WTC11 (cell line): ENCODE data around the gene KCTD3. TPM values are rescaled to one million over a fixed set of nuclear protein-coding genes. Genes with fewer than 3 reads are reported as not detected.

Source experiments
- ATAC-seq: fragments of 200-7000 bp; cut with Tn5 transposase; 2 replicates; pipeline ENCODE4 v1.10.0; 2021; ENCODE audit warnings: mild to moderate bottlenecking, moderate library complexity
- CTCF ChIA-PET: fragments of 300-600 bp; sonication (Branson Sonifier 250); formaldehyde crosslinking; loops from one replicate; lab custom pipeline; 2021; ENCODE audit warnings: antibody characterized with exemption; lab: Charles Lee
- POLR2A ChIA-PET: fragments of 350-600 bp; sonication (Branson Sonifier 250); formaldehyde crosslinking; loops from one replicate; lab custom pipeline; 2021; ENCODE audit warnings: antibody characterized with exemption; lab: Charles Lee
- DNase-seq: peaks from one replicate; pipeline ENCODE4 v3.0.0; 2021; ENCODE audit warnings: low spot score
- H3K27ac Mint-ChIP-seq: 2 replicates; pipeline ENCODE4 v1.8.0; 2021; ENCODE audit warnings: mixed read lengths
- H3K27me3 Mint-ChIP-seq: 2 replicates; pipeline ENCODE4 v1.8.0; 2021; ENCODE audit warnings: low read depth, mild to moderate bottlenecking, moderate library complexity, mixed read lengths
- H3K36me3 Mint-ChIP-seq: 2 replicates; pipeline ENCODE4 v1.8.0; 2021; ENCODE audit warnings: mixed read lengths
- H3K4me1 Mint-ChIP-seq: 2 replicates; pipeline ENCODE4 v1.8.0; 2022; ENCODE audit warnings: mixed read lengths
- H3K4me3 Mint-ChIP-seq: 2 replicates; pipeline ENCODE4 v1.8.0; 2021; ENCODE audit warnings: mild to moderate bottlenecking, moderate library complexity, mixed read lengths
- H3K9me3 Mint-ChIP-seq: 2 replicates; pipeline ENCODE4 v1.8.0; 2021; ENCODE audit warnings: mixed read lengths
- ATF2 ChIP-seq: sonication (generic); formaldehyde crosslinking; IDR thresholded peaks from 2 replicates; pipeline ENCODE4 v1.8.1; 2022; ENCODE audit warnings: low read depth, missing genetic modification reagents, borderline replicate concordance
- CDX4 ChIP-seq: fragments of 250-450 bp; sonication (Bioruptor Pico); IDR thresholded peaks from 2 replicates; pipeline ENCODE4 v1.9.0; 2021; ENCODE audit warnings: moderate library complexity, mild to moderate bottlenecking, inconsistent platforms, borderline replicate concordance
- CREM ChIP-seq: sonication (generic); formaldehyde crosslinking; IDR thresholded peaks from 2 replicates; pipeline ENCODE4 v1.8.1; 2022; ENCODE audit warnings: mild to moderate bottlenecking, missing genetic modification reagents, moderate library complexity
- GTF2I ChIP-seq: fragments of 250-450 bp; sonication (Bioruptor Pico); conservative IDR thresholded peaks from 2 replicates; pipeline ENCODE4 v1.4.0; 2021; ENCODE audit warnings: mild to moderate bottlenecking
- HMGXB4 ChIP-seq: sonication (generic); formaldehyde crosslinking; IDR thresholded peaks from 2 replicates; pipeline ENCODE4 v1.8.1; 2023; ENCODE audit warnings: mild to moderate bottlenecking, moderate library complexity, missing genetic modification reagents
- NR2C2 ChIP-seq: sonication (generic); formaldehyde crosslinking; IDR thresholded peaks from 2 replicates; pipeline ENCODE4 v1.8.0; 2022; ENCODE audit warnings: mild to moderate bottlenecking, missing genetic modification reagents
- SMAD4 ChIP-seq: sonication (generic); formaldehyde crosslinking; IDR thresholded peaks from 2 replicates; pipeline ENCODE4 v1.8.0; 2022; ENCODE audit warnings: mild to moderate bottlenecking, missing genetic modification reagents
- TEAD1 ChIP-seq: sonication (generic); formaldehyde crosslinking; IDR thresholded peaks from 2 replicates; pipeline ENCODE4 v1.8.0; 2022; ENCODE audit warnings: mild to moderate bottlenecking, missing genetic modification reagents
- ZNF121 ChIP-seq: sonication (generic); formaldehyde crosslinking; IDR thresholded peaks from 2 replicates; pipeline ENCODE4 v1.8.0; 2023; ENCODE audit warnings: missing genetic modification reagents
- ZNF138 ChIP-seq: sonication (generic); formaldehyde crosslinking; conservative IDR thresholded peaks from 2 replicates; pipeline ENCODE4 v1.8.1; 2022; ENCODE audit warnings: mild to moderate bottlenecking, moderate library complexity, missing genetic modification reagents
- ZNF263 ChIP-seq: sonication (generic); formaldehyde crosslinking; IDR thresholded peaks from 2 replicates; pipeline ENCODE4 v1.8.1; 2022; ENCODE audit warnings: low read depth, mild to moderate bottlenecking, moderate library complexity, missing genetic modification reagents
- ZNF281 ChIP-seq: sonication (generic); formaldehyde crosslinking; IDR thresholded peaks from 2 replicates; pipeline ENCODE4 v1.8.0; 2023; ENCODE audit warnings: mild to moderate bottlenecking, missing genetic modification reagents
- ZNF425 ChIP-seq: fragments of 250-450 bp; sonication (Bioruptor Pico); conservative IDR thresholded peaks from 2 replicates; pipeline ENCODE4 v1.9.0; 2021; ENCODE audit warnings: mild to moderate bottlenecking
- total RNA-seq: library from RNA; stranded (reverse); gene quantifications from 3 replicates; pipeline ENCODE4 v1.2.3, GENCODE V29; 2021
- TF ChIP-seq, protein P1 (sequence below): sonication (generic); formaldehyde crosslinking; IDR thresholded peaks from 2 replicates; pipeline ENCODE4 v1.8.1; 2023; ENCODE audit warnings: mild to moderate bottlenecking, missing genetic modification reagents, moderate library complexity
- TF ChIP-seq, protein P2 (sequence below): sonication (generic); formaldehyde crosslinking; IDR thresholded peaks from 2 replicates; pipeline ENCODE4 v1.8.1; 2022; ENCODE audit warnings: missing genetic modification reagents, borderline replicate concordance
- TF ChIP-seq, protein P3 (sequence below): fragments of 250-450 bp; sonication (Bioruptor Pico); IDR thresholded peaks from 2 replicates; pipeline ENCODE4 v1.9.0; 2021; ENCODE audit warnings: mild to moderate bottlenecking
- TF ChIP-seq, protein P4 (sequence below): sonication (generic); formaldehyde crosslinking; IDR thresholded peaks from 2 replicates; pipeline ENCODE4 v1.8.1; 2023; ENCODE audit warnings: mild to moderate bottlenecking, missing genetic modification reagents, moderate library complexity
- TF ChIP-seq, protein P5 (sequence below): sonication (generic); formaldehyde crosslinking; IDR thresholded peaks from 2 replicates; pipeline ENCODE4 v1.8.0; 2022; ENCODE audit warnings: mild to moderate bottlenecking, missing genetic modification reagents

KCTD3 gene
- total RNA-seq, 1 experiment from 2014 or later, result 55.6 TPM

GRCh38 chr1:215657047-215657446 lies 89.9 kb downstream of the KCTD3 start:
- H3K4me3 Mint-ChIP-seq, result no peak overlapping the region
- no peaks in the 10 kb centered on the region for H3K9me3 Mint-ChIP-seq
- no peak for TF ChIP-seq TEAD1
- TF ChIP-seq ZNF121 (CRISPR knock-in tag), result no peak
- TF ChIP-seq ZNF138 (CRISPR knock-in tag), result no peak
- TF ChIP-seq, protein P1, sequence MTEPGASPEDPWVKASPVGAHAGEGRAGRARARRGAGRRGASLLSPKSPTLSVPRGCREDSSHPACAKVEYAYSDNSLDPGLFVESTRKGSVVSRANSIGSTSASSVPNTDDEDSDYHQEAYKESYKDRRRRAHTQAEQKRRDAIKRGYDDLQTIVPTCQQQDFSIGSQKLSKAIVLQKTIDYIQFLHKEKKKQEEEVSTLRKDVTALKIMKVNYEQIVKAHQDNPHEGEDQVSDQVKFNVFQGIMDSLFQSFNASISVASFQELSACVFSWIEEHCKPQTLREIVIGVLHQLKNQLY (CRISPR knock-in tag), result no peak
- TF ChIP-seq, protein P2, sequence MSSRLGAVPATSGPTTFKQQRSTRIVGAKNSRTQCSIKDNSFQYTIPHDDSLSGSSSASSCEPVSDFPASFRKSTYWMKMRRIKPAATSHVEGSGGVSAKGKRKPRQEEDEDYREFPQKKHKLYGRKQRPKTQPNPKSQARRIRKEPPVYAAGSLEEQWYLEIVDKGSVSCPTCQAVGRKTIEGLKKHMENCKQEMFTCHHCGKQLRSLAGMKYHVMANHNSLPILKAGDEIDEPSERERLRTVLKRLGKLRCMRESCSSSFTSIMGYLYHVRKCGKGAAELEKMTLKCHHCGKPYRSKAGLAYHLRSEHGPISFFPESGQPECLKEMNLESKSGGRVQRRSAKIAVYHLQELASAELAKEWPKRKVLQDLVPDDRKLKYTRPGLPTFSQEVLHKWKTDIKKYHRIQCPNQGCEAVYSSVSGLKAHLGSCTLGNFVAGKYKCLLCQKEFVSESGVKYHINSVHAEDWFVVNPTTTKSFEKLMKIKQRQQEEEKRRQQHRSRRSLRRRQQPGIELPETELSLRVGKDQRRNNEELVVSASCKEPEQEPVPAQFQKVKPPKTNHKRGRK (CRISPR knock-in tag), result no peak
- no peak for TF ChIP-seq CREM
- TF ChIP-seq, protein P3, sequence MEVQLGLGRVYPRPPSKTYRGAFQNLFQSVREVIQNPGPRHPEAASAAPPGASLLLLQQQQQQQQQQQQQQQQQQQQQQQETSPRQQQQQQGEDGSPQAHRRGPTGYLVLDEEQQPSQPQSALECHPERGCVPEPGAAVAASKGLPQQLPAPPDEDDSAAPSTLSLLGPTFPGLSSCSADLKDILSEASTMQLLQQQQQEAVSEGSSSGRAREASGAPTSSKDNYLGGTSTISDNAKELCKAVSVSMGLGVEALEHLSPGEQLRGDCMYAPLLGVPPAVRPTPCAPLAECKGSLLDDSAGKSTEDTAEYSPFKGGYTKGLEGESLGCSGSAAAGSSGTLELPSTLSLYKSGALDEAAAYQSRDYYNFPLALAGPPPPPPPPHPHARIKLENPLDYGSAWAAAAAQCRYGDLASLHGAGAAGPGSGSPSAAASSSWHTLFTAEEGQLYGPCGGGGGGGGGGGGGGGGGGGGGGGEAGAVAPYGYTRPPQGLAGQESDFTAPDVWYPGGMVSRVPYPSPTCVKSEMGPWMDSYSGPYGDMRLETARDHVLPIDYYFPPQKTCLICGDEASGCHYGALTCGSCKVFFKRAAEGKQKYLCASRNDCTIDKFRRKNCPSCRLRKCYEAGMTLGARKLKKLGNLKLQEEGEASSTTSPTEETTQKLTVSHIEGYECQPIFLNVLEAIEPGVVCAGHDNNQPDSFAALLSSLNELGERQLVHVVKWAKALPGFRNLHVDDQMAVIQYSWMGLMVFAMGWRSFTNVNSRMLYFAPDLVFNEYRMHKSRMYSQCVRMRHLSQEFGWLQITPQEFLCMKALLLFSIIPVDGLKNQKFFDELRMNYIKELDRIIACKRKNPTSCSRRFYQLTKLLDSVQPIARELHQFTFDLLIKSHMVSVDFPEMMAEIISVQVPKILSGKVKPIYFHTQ (CRISPR knock-in tag), result no peak
- TF ChIP-seq, protein P4, sequence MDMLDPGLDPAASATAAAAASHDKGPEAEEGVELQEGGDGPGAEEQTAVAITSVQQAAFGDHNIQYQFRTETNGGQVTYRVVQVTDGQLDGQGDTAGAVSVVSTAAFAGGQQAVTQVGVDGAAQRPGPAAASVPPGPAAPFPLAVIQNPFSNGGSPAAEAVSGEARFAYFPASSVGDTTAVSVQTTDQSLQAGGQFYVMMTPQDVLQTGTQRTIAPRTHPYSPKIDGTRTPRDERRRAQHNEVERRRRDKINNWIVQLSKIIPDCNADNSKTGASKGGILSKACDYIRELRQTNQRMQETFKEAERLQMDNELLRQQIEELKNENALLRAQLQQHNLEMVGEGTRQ (CRISPR knock-in tag), result no peak
- no peak for TF ChIP-seq GTF2I (CRISPR knock-in tag)
- TF ChIP-seq CDX4 (CRISPR knock-in tag), result no peak
- TF ChIP-seq, protein P5, sequence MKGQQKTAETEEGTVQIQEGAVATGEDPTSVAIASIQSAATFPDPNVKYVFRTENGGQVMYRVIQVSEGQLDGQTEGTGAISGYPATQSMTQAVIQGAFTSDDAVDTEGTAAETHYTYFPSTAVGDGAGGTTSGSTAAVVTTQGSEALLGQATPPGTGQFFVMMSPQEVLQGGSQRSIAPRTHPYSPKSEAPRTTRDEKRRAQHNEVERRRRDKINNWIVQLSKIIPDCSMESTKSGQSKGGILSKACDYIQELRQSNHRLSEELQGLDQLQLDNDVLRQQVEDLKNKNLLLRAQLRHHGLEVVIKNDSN (CRISPR knock-in tag), result no peak
- ATAC-seq, result no peak
- no peaks in the 10 kb centered on the region for H3K27me3 Mint-ChIP-seq
- H3K27ac Mint-ChIP-seq, result no peak overlapping the region
- peaks cover 22% of the 10 kb centered on the region for H3K4me1 Mint-ChIP-seq
- DNase-seq, result no peak
- CTCF ChIA-PET, result no interaction called here
- POLR2A ChIA-PET, result no interaction called here
- no peaks in the 10 kb centered on the region for H3K36me3 Mint-ChIP-seq

GRCh38 chr1:215660259-215660658 lies 93.2 kb downstream of the KCTD3 start:
- no peaks in the 10 kb centered on the region for H3K36me3 Mint-ChIP-seq
- no peaks in the 10 kb centered on the region for H3K27me3 Mint-ChIP-seq
- POLR2A ChIA-PET, result no interaction called here
- H3K4me3 Mint-ChIP-seq, result no peak overlapping the region
- H3K27ac Mint-ChIP-seq, result no peak overlapping the region
- peaks cover 16% of the 10 kb centered on the region for H3K4me1 Mint-ChIP-seq
- CTCF ChIA-PET, result no interaction called here
- ATAC-seq (no peak), DNase-seq (no peak)
- H3K9me3 Mint-ChIP-seq, result no peaks in the 10 kb centered on the region
- TF ChIP-seq ZNF281 (CRISPR knock-in tag) (no peak), NR2C2 (CRISPR knock-in tag) (no peak), ZNF263 (CRISPR knock-in tag) (no peak), ZNF425 (CRISPR knock-in tag) (no peak), ATF2 (no peak), SMAD4 (CRISPR knock-in tag) (no peak), HMGXB4 (CRISPR knock-in tag) (no peak)
